Measurements from ENCODE around the gene ARSA.
"Not testable (repeated sequence)": the region's sequence is repeated elsewhere in the genome, so short reads cannot be mapped to it uniquely, and the experiment has no call there.

Gene ARSA

GRCh38 chr22:50654664-50655063 is 26.7 kb upstream of the ARSA start:
- not testable (repeated sequence) for DNase-seq

- no peak for DNase-seq
These were observed 25.3 kb upstream of the ARSA start for GRCh38 chr22:50653256-50653655.

GRCh38 chr22:50643821-50644101 is 15.8 kb upstream of the ARSA start:
- DNase-seq, result not testable (repeated sequence)

GRCh38 chr22:50643021-50643820 is 15.3 kb upstream of the ARSA start:
- DNase-seq, result not testable (repeated sequence)

GRCh38 chr22:50641696-50642607 is 14.0 kb upstream of the ARSA start:
- DNase-seq, result no peak

- DNase-seq, result no peak
These were observed 13.1 kb upstream of the ARSA start for GRCh38 chr22:50640857-50641647.

GRCh38 chr22:50640296-50640695 is 12.3 kb upstream of the ARSA start:
- DNase-seq, result not testable (repeated sequence)

GRCh38 chr22:50635591-50635990 is 7.6 kb upstream of the ARSA start:
- DNase-seq, result no peak

GRCh38 chr22:50633771-50634170 is 5.8 kb upstream of the ARSA start:
- no peak for DNase-seq

GRCh38 chr22:50633086-50633485 is 5.1 kb upstream of the ARSA start:
- no peak for DNase-seq

GRCh38 chr22:50630376-50630775 is 2.4 kb upstream of the ARSA start:
- DNase-seq, result no peak

GRCh38 chr22:50628543-50629134 is 687 bp upstream of the ARSA start:
- DNase-seq, result no peak

- DNase-seq, result no peak
These were observed 906 bp downstream of the ARSA start for GRCh38 chr22:50626850-50627641.

GRCh38 chr22:50626314-50626849 is 1.6 kb downstream of the ARSA start:
- no peak for DNase-seq

- no peak for DNase-seq
These were observed 2.2 kb downstream of the ARSA start for GRCh38 chr22:50625568-50626313.

GRCh38 chr22:50625131-50625567 is 2.8 kb downstream of the ARSA start:
- no peak for DNase-seq

GRCh38 chr22:50624347-50625130 is 3.4 kb downstream of the ARSA start:
- DNase-seq, result no peak

GRCh38 chr22:50622723-50623327 is 5.1 kb downstream of the ARSA start:
- no peak for DNase-seq

- no peak for DNase-seq
These were observed 5.8 kb downstream of the ARSA start for GRCh38 chr22:50621948-50622722.
